Measurements from ENCODE around the gene LRRC36.

Gene LRRC36

GRCh38 chr16:67284699-67285646, 41.6 kb upstream of the LRRC36 start:
- no peak overlapping the region for H3K4me3 ChIP-seq (ENCODE audit: low read depth, low read length)
- peak; percentile 23 for DNase-seq (ENCODE audit: low read depth)
- TF ChIP-seq, protein P1, sequence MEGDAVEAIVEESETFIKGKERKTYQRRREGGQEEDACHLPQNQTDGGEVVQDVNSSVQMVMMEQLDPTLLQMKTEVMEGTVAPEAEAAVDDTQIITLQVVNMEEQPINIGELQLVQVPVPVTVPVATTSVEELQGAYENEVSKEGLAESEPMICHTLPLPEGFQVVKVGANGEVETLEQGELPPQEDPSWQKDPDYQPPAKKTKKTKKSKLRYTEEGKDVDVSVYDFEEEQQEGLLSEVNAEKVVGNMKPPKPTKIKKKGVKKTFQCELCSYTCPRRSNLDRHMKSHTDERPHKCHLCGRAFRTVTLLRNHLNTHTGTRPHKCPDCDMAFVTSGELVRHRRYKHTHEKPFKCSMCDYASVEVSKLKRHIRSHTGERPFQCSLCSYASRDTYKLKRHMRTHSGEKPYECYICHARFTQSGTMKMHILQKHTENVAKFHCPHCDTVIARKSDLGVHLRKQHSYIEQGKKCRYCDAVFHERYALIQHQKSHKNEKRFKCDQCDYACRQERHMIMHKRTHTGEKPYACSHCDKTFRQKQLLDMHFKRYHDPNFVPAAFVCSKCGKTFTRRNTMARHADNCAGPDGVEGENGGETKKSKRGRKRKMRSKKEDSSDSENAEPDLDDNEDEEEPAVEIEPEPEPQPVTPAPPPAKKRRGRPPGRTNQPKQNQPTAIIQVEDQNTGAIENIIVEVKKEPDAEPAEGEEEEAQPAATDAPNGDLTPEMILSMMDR (IDR thresholded peaks at IDR 0.05; ENCODE audit: control insufficient read depth, extremely low read depth, insufficient read depth), result peak; percentile 64

- TF ChIP-seq, protein P1 (IDR thresholded peaks at IDR 0.05; ENCODE audit: control insufficient read depth, extremely low read depth, insufficient read depth), result no peak
- no peak overlapping the region for H3K4me3 ChIP-seq (ENCODE audit: low read depth, low read length)
- DNase-seq (ENCODE audit: low read depth), result no peak
Observed at GRCh38 chr16:67286441-67287235, 40.0 kb upstream of the LRRC36 start.

DNA sequence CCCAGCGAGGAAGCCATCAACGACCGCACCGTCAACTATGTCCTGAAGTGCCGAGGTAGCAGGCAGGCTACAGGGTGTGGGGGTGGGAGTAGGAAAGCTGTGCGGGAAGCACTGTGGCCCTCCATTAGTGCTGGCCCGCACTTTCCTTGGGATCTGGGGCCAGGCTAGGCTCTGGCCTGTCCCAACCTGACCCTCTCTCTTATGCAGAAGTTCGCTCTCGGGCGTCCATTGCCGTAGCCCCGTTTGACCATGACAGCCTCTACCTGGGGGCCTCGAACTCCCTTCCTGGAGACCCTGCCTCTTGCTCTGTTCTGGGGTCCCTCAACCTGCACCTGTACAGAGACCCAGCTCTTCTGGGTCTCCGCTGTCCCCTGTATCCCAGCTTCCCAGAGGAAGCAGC, 38.7 kb upstream of the LRRC36 start:
- no peak overlapping the region for H3K4me3 ChIP-seq (ENCODE audit: low read depth, low read length)
- no peak for DNase-seq (ENCODE audit: low read depth)
- TF ChIP-seq, protein P1 (IDR thresholded peaks at IDR 0.05; ENCODE audit: control insufficient read depth, extremely low read depth, insufficient read depth), result no peak

- TF ChIP-seq, protein P1 (IDR thresholded peaks at IDR 0.05; ENCODE audit: control insufficient read depth, extremely low read depth, insufficient read depth), result no peak
- DNase-seq (ENCODE audit: low read depth), result no peak
- no peak overlapping the region for H3K4me3 ChIP-seq (ENCODE audit: low read depth, low read length)
Observed at GRCh38 chr16:67291461-67291860, 35.2 kb upstream of the LRRC36 start.

GRCh38 chr16:67294171-67294757, 32.4 kb upstream of the LRRC36 start:
- TF ChIP-seq, protein P1 (IDR thresholded peaks at IDR 0.05; ENCODE audit: control insufficient read depth, extremely low read depth, insufficient read depth), result no peak
- no peak for DNase-seq (ENCODE audit: low read depth)
- H3K4me3 ChIP-seq (ENCODE audit: low read depth, low read length), result no peak overlapping the region

GRCh38 chr16:67294938-67295361, 31.7 kb upstream of the LRRC36 start:
- no peak overlapping the region for H3K4me3 ChIP-seq (ENCODE audit: low read depth, low read length)
- TF ChIP-seq, protein P1 (IDR thresholded peaks at IDR 0.05; ENCODE audit: control insufficient read depth, extremely low read depth, insufficient read depth), result no peak
- DNase-seq (ENCODE audit: low read depth), result no peak
